Anterior cingulate cortex (tissue), 58 donors: ENCODE data around the gene CSE1L.
A peak's percentile ranks its signal among the peaks of the same experiment; 100 is the strongest.
"Not testable (repeated sequence)": the region's sequence is repeated elsewhere in the genome, so short reads cannot be mapped to it uniquely, and the experiment has no call there.

Experiments
- DNase-seq, 58 donors: peaks; one replicate each; lab custom pipeline; 2025; lab: John Stamatoyannopoulos, UW

CSE1L gene

GRCh38 chr20:49046087-49046900 lies at the start of gene CSE1L:
Gene CSE1L (plus strand): TSS chr20:49046312. CDS start chr20:49058464, 12,152 bp downstream.
- peak; percentile 77 to 97 (median 93) for DNase-seq

GRCh38 chr20:48999890-49000870 lies 45.9 kb upstream of the CSE1L start:
- DNase-seq = peak in 2 of 58 donors; percentile 5 to 22

GRCh38 chr20:49001741-49002140 lies 44.4 kb upstream of the CSE1L start:
- DNase-seq = no peak

GRCh38 chr20:49006446-49006980 lies 39.6 kb upstream of the CSE1L start:
- DNase-seq = no peak

GRCh38 chr20:49009899-49010631 lies 36.0 kb upstream of the CSE1L start:
- no peak for DNase-seq

GRCh38 chr20:49024220-49024619 lies 21.9 kb upstream of the CSE1L start:
- DNase-seq = no peak

- DNase-seq = not testable (repeated sequence)
Measured at GRCh38 chr20:49028177-49028576, 17.9 kb upstream of the CSE1L start.

GRCh38 chr20:49028684-49029083 lies 17.4 kb upstream of the CSE1L start:
- DNase-seq = peak in 3 of 58 donors; percentile 7 to 15 (median 12)

- DNase-seq = no peak
Measured at GRCh38 chr20:49029203-49029602, 16.9 kb upstream of the CSE1L start.

GRCh38 chr20:49030954-49031619 lies 15.0 kb upstream of the CSE1L start:
- DNase-seq = peak in 3 of 58 donors; percentile 3 to 5 (median 4)

- no peak for DNase-seq
Measured at GRCh38 chr20:49032455-49032854, 13.7 kb upstream of the CSE1L start.

- DNase-seq = peak in 3 of 58 donors; percentile 1 to 33 (median 5)
Measured at GRCh38 chr20:49034070-49034732, 11.9 kb upstream of the CSE1L start.

- no peak for DNase-seq
Measured at GRCh38 chr20:49037962-49038387, 8.1 kb upstream of the CSE1L start.

- DNase-seq = no peak
Measured at GRCh38 chr20:49039854-49040253, 6.3 kb upstream of the CSE1L start.

- no peak for DNase-seq
Measured at GRCh38 chr20:49043000-49043399, 3.1 kb upstream of the CSE1L start.

- peak in 15 of 58 donors; percentile 17 to 66 (median 46) for DNase-seq
Measured at GRCh38 chr20:49045440-49046086, 549 bp upstream of the CSE1L start.

GRCh38 chr20:49052334-49052733 lies 6.2 kb downstream of the CSE1L start:
- peak in 3 of 58 donors; percentile 1 to 31 (median 6) for DNase-seq

GRCh38 chr20:49054056-49054643 lies 8.0 kb downstream of the CSE1L start:
- DNase-seq = no peak
